ENCODE results near the gene CCL18. TPM values are rescaled to one million over a fixed set of nuclear protein-coding genes. Genes with fewer than 3 reads are reported as not detected.

CCL18 gene
- total and polyA plus RNA-seq, 2 donors (not counting 3 experiments of a cell fraction or from before 2014, with no cell fraction given): not detected

DNA sequence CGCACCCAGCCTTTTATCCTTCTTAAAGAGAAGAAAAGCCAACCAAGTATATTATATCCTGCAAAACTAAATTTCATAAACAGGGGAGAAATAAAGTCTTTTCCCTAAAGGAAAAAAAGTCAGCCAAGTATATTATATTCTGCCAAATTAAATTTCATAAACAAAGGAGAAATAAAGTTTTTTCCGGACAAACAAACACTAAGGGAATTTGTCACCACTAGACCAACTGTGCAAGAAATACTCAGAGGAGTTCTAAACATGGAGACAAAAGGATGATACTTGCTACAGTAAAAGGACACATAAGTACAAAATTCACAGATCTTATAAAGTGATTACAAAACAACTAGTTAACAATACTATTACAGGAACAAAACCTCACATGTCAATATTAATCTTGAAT, 14.4 kb upstream of the CCL18 start:
- ChIA-PET POLR2A (no interaction called here), CTCF (no interaction called here)
- no peak overlapping the region for H3K27ac ChIP-seq (ENCODE audit: insufficient read depth, low read depth, low read length)
- intact Hi-C loops (cut with micrococcal nuclease) (no loop called here), dilution Hi-C loops (cut with MboI; ENCODE audit: extremely low pct_ligation_motif_present, low sequenced_read_pairs) (no loop called here)
- no peaks in the 10 kb centered on the region for H4K20me1 ChIP-seq (replicated peaks; ENCODE audit: control insufficient read depth, extremely low read depth, insufficient read depth, low read length)
- H2AFZ ChIP-seq (ENCODE audit: low read depth, low read length): no peak overlapping the region
- no peaks in the 10 kb centered on the region for H3K9me3 ChIP-seq (replicated peaks; ENCODE audit: control insufficient read depth, insufficient read depth, low read length)
- H3K79me2 ChIP-seq (ENCODE audit: control insufficient read depth, insufficient read depth, low read length): no peaks in the 10 kb centered on the region
- H3K9me1 ChIP-seq (replicated peaks; ENCODE audit: control insufficient read depth, extremely low read depth, insufficient read depth, low read length): no peaks in the 10 kb centered on the region
- no peak overlapping the region for H3K4me3 ChIP-seq (replicated peaks in 1 of 3; ENCODE audit: insufficient read depth in 1 of 3, low read depth in 1 of 3, low read length in 3 of 3)
- BruUV-seq (replicated peaks): no TSS peak
- H3K4me2 ChIP-seq (ENCODE audit: insufficient read depth, low read length): no peak overlapping the region
- no peak overlapping the region for H3K9ac ChIP-seq (replicated peaks; ENCODE audit: extremely low read depth, insufficient read depth, low read length)
- TF ChIP-seq GATA2 (IDR thresholded peaks at IDR 0.05; ENCODE audit: insufficient read depth, insufficient read length, low read depth, low read length): no peak
- TF ChIP-seq, protein P1, sequence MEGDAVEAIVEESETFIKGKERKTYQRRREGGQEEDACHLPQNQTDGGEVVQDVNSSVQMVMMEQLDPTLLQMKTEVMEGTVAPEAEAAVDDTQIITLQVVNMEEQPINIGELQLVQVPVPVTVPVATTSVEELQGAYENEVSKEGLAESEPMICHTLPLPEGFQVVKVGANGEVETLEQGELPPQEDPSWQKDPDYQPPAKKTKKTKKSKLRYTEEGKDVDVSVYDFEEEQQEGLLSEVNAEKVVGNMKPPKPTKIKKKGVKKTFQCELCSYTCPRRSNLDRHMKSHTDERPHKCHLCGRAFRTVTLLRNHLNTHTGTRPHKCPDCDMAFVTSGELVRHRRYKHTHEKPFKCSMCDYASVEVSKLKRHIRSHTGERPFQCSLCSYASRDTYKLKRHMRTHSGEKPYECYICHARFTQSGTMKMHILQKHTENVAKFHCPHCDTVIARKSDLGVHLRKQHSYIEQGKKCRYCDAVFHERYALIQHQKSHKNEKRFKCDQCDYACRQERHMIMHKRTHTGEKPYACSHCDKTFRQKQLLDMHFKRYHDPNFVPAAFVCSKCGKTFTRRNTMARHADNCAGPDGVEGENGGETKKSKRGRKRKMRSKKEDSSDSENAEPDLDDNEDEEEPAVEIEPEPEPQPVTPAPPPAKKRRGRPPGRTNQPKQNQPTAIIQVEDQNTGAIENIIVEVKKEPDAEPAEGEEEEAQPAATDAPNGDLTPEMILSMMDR (IDR thresholded peaks at IDR 0.05; ENCODE audit: extremely low read depth in 1 of 2, insufficient read depth in 1 of 2, low read depth in 1 of 2, low read length in 2 of 2): no peak
- no peak for TF ChIP-seq POLR2A (IDR thresholded peaks at IDR 0.05; ENCODE audit: low read depth, low read length)
- TF ChIP-seq EZH2 (IDR thresholded peaks at IDR 0.05; ENCODE audit: borderline replicate concordance, low read depth, low read length, severe bottlenecking): no peak
- no peak for TF ChIP-seq MYC (IDR thresholded peaks at IDR 0.05; ENCODE audit: low read depth, low read length)
- TF ChIP-seq FOS (IDR thresholded peaks at IDR 0.05; ENCODE audit: borderline replicate concordance, insufficient read depth, low read length): no peak
- H3K36me3 ChIP-seq (ENCODE audit: control insufficient read depth in 2 of 2, extremely low read depth in 1 of 2, insufficient read depth in 2 of 2, low read length in 2 of 2): no peaks in the 10 kb centered on the region
- peaks cover 0 to 2% of the 10 kb centered on the region in 2 experiments for H3K27me3 ChIP-seq (ENCODE audit: control insufficient read depth in 2 of 2, insufficient read depth in 2 of 2, low read length in 2 of 2)
- DNase-seq (ENCODE audit: low read depth, low spot score) (no peak), FAIRE-seq (no peak)
- H3K4me1 ChIP-seq (ENCODE audit: control insufficient read depth, extremely low read depth, insufficient read depth, low read length): no peaks in the 10 kb centered on the region

DNA sequence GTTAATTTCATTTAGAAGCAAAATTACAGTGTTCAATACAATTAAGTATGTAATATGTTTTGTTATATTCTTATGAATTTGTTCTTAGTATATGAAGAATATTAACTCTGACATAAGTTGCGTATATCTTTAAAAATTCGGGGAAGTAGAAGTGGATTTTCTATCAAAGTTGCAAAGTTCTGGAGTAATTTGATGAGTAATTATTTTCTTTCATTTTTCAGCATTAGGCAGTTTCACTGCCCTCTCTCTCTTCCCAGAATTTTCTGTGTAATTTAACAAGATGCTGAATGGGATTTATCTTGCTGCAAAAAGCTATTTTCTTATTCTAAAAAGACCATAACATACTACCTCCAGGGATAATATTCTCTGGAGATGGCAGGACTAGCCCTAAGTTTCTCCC, 8.9 kb upstream of the CCL18 start:
- Histone ChIP-seq H3K27ac (ENCODE audit: insufficient read depth, low read depth, low read length) (no peak overlapping the region), H3K27me3 (ENCODE audit: control insufficient read depth in 2 of 2, insufficient read depth in 2 of 2, low read length in 2 of 2) (peaks cover 0 to 4% of the 10 kb centered on the region in 2 experiments)
- dilution Hi-C loops (cut with MboI; ENCODE audit: extremely low pct_ligation_motif_present, low sequenced_read_pairs): no loop called here

More for the DNA sequence above, 8.9 kb upstream of the CCL18 start:
- intact Hi-C loops (cut with micrococcal nuclease): no loop called here
- Histone ChIP-seq H3K4me3 (replicated peaks in 1 of 3; ENCODE audit: insufficient read depth in 1 of 3, low read depth in 1 of 3, low read length in 3 of 3) (no peak overlapping the region), H2AFZ (ENCODE audit: low read depth, low read length) (no peak overlapping the region), H3K4me2 (ENCODE audit: insufficient read depth, low read length) (no peak overlapping the region), H3K9me3 (replicated peaks; ENCODE audit: control insufficient read depth, insufficient read depth, low read length) (no peaks in the 10 kb centered on the region), H3K9me1 (replicated peaks; ENCODE audit: control insufficient read depth, extremely low read depth, insufficient read depth, low read length) (no peaks in the 10 kb centered on the region), H3K79me2 (ENCODE audit: control insufficient read depth, insufficient read depth, low read length) (no peaks in the 10 kb centered on the region), H3K9ac (replicated peaks; ENCODE audit: extremely low read depth, insufficient read depth, low read length) (no peak overlapping the region), H4K20me1 (replicated peaks; ENCODE audit: control insufficient read depth, extremely low read depth, insufficient read depth, low read length) (no peaks in the 10 kb centered on the region), H3K4me1 (ENCODE audit: control insufficient read depth, extremely low read depth, insufficient read depth, low read length) (no peaks in the 10 kb centered on the region), H3K36me3 (ENCODE audit: control insufficient read depth in 2 of 2, extremely low read depth in 1 of 2, insufficient read depth in 2 of 2, low read length in 2 of 2) (no peaks in the 10 kb centered on the region)
- ChIA-PET POLR2A (no interaction called here), CTCF (interaction anchor here (0.7 to 1.8 kb wide), 3 partner anchors 17 to 97 kb away, joined by 3 to 5 read pairs (median 3); no protein-coding TSS in a partner anchor)
- DNase-seq (ENCODE audit: low read depth, low spot score) (no peak), FAIRE-seq (no peak)
- no TSS peak for BruUV-seq (replicated peaks)
- TF ChIP-seq GATA2 (IDR thresholded peaks at IDR 0.05; ENCODE audit: insufficient read depth, insufficient read length, low read depth, low read length) (no peak), POLR2AphosphoS5 (IDR thresholded peaks at IDR 0.05; ENCODE audit: insufficient read depth, low read depth, low read length) (no peak), EZH2 (IDR thresholded peaks at IDR 0.05; ENCODE audit: borderline replicate concordance, low read depth, low read length, severe bottlenecking) (no peak), MYC (IDR thresholded peaks at IDR 0.05; ENCODE audit: low read depth, low read length) (no peak), JUN (IDR thresholded peaks at IDR 0.05; ENCODE audit: borderline replicate concordance, insufficient read depth, insufficient read length, low read depth) (no peak)
- TF ChIP-seq, protein P2, sequence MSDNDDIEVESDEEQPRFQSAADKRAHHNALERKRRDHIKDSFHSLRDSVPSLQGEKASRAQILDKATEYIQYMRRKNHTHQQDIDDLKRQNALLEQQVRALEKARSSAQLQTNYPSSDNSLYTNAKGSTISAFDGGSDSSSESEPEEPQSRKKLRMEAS (IDR thresholded peaks at IDR 0.05; ENCODE audit: insufficient read depth, insufficient read length): no peak
